Heart left ventricle (tissue), 13 donors: ENCODE data around the gene DEAF1.

Experiments used
- CTCF ChIP-seq, 12 donors: fragments of 200-600 bp; sonication (generic) in 4 of 12; IDR thresholded peaks; one replicate each; pipeline versions ENCODE4 v1.5.0 to v1.8.0; 2018 to 2022; ENCODE audit warnings: antibody characterized with exemption in 12 of 12, mild to moderate bottlenecking in 5 of 12
- POLR2A ChIP-seq, 2 donors: fragments of 450-650 bp; IDR thresholded peaks; one replicate each; pipeline ENCODE4 v1.6.1; 2017; ENCODE audit warnings: antibody characterized with exemption in 2 of 2, mild to moderate bottlenecking in 2 of 2, moderate library complexity in 2 of 2
- donor health status: ischemic (EF 13 %, LVEDD 7.1; RV severe dilation, severe dysfunction).
- donor health status: DM: no; HTN: yes; CAD: no.
- donor health status: DM: no; HTN: no; CAD: no.
- donor health status: ischemic (EF 25% LVEDD 6.9; RV normal size, moderate dysfunction).
- donor health status: ischemic (EF 25% LVEDD 5.7; RV mildly dilated, moderate dysfunction).
- donor health status: ischemic (EF 35%, LVEDD 5.7; RV mildly dilated, moderate dysfunction).
- donor health status: nonischemic (EF 11% LVEDD 7.7; RV severe dilation, severe dysfunction).
- donor health status: DM: yes; HTN: yes; CAD: no.
- donor health status: PGD.
- donor health status: ischemic (EF 29% LVEDD 5.4; RV normal size, mild dysfunction).
- donor health status: nonischemic (EF 23%, LVEDD 6.1; RV moderate dilation, normal function).

DNA sequence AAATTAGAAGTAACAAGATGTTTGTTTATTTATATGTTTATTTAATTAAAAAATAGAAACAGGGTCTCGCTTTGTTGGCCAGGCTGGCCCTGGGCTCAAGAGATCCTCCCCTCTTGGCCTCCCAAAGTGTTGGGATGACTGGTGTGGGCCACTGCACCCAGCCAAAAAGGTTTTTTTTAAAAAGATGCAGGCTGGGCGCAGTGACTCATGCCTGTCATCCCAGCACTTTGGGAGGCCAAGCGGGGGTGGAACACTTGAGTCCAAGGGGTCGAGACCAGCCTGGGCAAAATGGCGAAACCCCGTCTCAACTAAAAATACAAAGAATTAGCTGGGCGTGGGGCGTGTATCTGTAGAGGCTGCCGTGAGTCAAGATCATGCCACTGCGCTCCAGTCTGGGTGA, 44.5 kb downstream of the DEAF1 start:
- no peak for TF ChIP-seq CTCF (IDR thresholded peaks at IDR 0.05)
- no peak for TF ChIP-seq POLR2A (IDR thresholded peaks at IDR 0.05)
